ENCODE measurements around the gene SLC9A5.

GRCh38 chr16:67249178-67250044 lies 632 bp downstream of the SLC9A5 start:
- TF ChIP-seq CTCF (IDR thresholded peaks at IDR 0.05; ENCODE audit: low read depth, low read length) = no peak
- TF ChIP-seq POLR2A (IDR thresholded peaks at IDR 0.05; ENCODE audit: extremely low read depth, insufficient read length) = no peak
- TF ChIP-seq MYC (IDR thresholded peaks at IDR 0.05; ENCODE audit: low read depth, low read length) = no peak

Data from NB4 (cell line).